ENCODE results near the gene LSM6.

The LSM6 gene

DNA sequence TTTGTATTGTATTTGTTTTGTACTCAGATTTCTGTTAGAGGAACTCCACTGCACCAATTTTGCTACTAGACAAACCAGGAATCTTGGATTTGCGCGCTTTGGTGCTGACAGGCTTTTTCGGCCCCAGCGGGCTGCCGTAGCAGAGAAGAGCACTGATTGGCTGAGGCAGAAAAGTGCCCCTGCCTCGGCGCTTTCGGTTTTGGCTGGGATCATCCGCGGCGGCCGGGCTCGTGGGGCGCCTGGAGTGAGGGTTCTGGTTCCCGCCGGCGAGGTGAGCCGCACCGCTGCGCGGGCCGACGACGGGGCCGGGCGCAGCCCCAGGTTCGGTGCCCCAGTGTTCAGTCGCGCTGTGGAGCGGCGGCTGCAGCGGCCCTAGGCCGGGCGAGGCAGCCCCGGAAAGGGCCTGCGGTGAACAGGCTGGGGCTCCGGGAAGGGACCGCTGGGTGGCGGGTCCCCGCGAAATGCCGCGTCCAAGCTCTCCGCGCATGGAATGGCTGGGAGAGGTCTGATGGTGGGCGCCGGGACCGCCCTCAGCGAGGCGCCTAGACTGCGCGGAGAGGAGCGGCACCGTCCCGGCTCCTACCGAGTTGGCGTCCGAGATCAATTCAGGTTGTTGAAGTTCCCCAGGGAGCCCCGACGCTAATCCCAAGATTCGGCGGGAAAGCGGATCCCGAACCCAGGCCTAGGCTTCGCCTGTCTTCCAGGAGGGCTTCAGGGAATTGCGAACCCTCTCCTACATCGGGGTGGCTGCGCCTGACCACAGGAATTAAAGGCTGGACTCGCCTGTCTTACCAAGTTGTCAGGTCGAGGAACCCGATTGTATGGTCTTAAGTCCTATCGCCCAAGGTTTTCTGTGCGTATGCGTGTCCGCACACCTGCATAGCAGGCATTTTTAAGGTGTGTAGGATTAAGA lies at the start of gene LSM6:
Gene LSM6, plus strand, starts transcription at position 178 of the 913 bp plus-strand sequence. CDS start 7,204 bp downstream, outside the sequence.
- ATAC-seq, result peak; percentile 95
- peak; percentile 22; the same call in 1 of the 2 replicates for TF ChIP-seq ZFP3 (CRISPR knock-in tag; IDR thresholded peaks at IDR 0.05)
- TF ChIP-seq ZFP30 (CRISPR knock-in tag; IDR thresholded peaks at IDR 0.05), result no peak

DNA sequence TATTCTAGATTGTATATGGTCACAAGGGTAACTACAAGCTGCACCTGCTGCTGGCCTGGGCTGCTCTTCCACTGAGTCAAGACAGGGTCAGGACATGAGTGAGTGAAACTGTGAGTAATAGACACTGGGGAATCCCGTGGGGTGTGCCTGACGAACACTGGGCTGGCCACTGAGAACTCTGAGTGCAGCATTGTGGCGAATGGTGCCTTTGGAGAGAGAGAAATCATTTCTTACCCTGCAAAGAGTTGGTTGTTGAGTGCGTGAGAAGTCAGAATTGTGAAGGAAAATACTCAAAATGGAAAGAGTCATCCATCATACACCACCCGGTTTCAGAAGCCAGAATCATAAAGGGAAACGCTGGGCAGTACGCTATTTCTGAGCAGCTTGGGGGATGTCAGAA lies 43.1 kb upstream of the LSM6 start:
- no peak for TF ChIP-seq ZNF70 (CRISPR knock-in tag; IDR thresholded peaks at IDR 0.05)
- TF ChIP-seq SNAI2 (CRISPR knock-in tag; IDR thresholded peaks at IDR 0.05), result no peak
- no peak for TF ChIP-seq TOX (CRISPR knock-in tag; IDR thresholded peaks at IDR 0.05; ENCODE audit: borderline replicate concordance)
- TF ChIP-seq ZFP3 (CRISPR knock-in tag; IDR thresholded peaks at IDR 0.05), result no peak
- TF ChIP-seq TCF4 (CRISPR knock-in tag; IDR thresholded peaks at IDR 0.05; ENCODE audit: borderline replicate concordance), result no peak
- TF ChIP-seq RARB (CRISPR knock-in tag; IDR thresholded peaks at IDR 0.05), result no peak
- no peak for TF ChIP-seq ZC3H10 (CRISPR knock-in tag; IDR thresholded peaks at IDR 0.05)
- no peak for TF ChIP-seq ARNTL (CRISPR knock-in tag; IDR thresholded peaks at IDR 0.05; ENCODE audit: borderline replicate concordance, low read depth)
- no peak for TF ChIP-seq OSR1 (CRISPR knock-in tag; IDR thresholded peaks at IDR 0.05)
- TF ChIP-seq ZNF565 (CRISPR knock-in tag; conservative IDR thresholded peaks at IDR 0.05; ENCODE audit: low read depth), result no peak
- TF ChIP-seq, protein P1, sequence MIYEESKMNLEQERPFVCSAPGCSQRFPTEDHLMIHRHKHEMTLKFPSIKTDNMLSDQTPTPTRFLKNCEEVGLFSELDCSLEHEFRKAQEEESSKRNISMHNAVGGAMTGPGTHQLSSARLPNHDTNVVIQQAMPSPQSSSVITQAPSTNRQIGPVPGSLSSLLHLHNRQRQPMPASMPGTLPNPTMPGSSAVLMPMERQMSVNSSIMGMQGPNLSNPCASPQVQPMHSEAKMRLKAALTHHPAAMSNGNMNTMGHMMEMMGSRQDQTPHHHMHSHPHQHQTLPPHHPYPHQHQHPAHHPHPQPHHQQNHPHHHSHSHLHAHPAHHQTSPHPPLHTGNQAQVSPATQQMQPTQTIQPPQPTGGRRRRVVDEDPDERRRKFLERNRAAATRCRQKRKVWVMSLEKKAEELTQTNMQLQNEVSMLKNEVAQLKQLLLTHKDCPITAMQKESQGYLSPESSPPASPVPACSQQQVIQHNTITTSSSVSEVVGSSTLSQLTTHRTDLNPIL (CRISPR knock-in tag; IDR thresholded peaks at IDR 0.05; ENCODE audit: low read depth), result no peak
- TF ChIP-seq, protein P2, sequence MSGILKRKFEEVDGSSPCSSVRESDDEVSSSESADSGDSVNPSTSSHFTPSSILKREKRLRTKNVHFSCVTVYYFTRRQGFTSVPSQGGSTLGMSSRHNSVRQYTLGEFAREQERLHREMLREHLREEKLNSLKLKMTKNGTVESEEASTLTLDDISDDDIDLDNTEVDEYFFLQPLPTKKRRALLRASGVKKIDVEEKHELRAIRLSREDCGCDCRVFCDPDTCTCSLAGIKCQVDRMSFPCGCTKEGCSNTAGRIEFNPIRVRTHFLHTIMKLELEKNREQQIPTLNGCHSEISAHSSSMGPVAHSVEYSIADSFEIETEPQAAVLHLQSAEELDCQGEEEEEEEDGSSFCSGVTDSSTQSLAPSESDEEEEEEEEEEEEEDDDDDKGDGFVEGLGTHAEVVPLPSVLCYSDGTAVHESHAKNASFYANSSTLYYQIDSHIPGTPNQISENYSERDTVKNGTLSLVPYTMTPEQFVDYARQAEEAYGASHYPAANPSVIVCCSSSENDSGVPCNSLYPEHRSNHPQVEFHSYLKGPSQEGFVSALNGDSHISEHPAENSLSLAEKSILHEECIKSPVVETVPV (CRISPR knock-in tag; IDR thresholded peaks at IDR 0.05), result no peak
- no peak for TF ChIP-seq ESRRG (CRISPR knock-in tag; IDR thresholded peaks at IDR 0.05)
- TF ChIP-seq ZFP30 (CRISPR knock-in tag; IDR thresholded peaks at IDR 0.05), result no peak
- TF ChIP-seq, protein P3, sequence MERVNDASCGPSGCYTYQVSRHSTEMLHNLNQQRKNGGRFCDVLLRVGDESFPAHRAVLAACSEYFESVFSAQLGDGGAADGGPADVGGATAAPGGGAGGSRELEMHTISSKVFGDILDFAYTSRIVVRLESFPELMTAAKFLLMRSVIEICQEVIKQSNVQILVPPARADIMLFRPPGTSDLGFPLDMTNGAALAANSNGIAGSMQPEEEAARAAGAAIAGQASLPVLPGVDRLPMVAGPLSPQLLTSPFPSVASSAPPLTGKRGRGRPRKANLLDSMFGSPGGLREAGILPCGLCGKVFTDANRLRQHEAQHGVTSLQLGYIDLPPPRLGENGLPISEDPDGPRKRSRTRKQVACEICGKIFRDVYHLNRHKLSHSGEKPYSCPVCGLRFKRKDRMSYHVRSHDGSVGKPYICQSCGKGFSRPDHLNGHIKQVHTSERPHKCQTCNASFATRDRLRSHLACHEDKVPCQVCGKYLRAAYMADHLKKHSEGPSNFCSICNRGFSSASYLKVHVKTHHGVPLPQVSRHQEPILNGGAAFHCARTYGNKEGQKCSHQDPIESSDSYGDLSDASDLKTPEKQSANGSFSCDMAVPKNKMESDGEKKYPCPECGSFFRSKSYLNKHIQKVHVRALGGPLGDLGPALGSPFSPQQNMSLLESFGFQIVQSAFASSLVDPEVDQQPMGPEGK (CRISPR knock-in tag; IDR thresholded peaks at IDR 0.05; ENCODE audit: borderline replicate concordance), result no peak
- no peak for TF ChIP-seq CSDC2 (CRISPR knock-in tag; IDR thresholded peaks at IDR 0.05)
- TF ChIP-seq, protein P4, sequence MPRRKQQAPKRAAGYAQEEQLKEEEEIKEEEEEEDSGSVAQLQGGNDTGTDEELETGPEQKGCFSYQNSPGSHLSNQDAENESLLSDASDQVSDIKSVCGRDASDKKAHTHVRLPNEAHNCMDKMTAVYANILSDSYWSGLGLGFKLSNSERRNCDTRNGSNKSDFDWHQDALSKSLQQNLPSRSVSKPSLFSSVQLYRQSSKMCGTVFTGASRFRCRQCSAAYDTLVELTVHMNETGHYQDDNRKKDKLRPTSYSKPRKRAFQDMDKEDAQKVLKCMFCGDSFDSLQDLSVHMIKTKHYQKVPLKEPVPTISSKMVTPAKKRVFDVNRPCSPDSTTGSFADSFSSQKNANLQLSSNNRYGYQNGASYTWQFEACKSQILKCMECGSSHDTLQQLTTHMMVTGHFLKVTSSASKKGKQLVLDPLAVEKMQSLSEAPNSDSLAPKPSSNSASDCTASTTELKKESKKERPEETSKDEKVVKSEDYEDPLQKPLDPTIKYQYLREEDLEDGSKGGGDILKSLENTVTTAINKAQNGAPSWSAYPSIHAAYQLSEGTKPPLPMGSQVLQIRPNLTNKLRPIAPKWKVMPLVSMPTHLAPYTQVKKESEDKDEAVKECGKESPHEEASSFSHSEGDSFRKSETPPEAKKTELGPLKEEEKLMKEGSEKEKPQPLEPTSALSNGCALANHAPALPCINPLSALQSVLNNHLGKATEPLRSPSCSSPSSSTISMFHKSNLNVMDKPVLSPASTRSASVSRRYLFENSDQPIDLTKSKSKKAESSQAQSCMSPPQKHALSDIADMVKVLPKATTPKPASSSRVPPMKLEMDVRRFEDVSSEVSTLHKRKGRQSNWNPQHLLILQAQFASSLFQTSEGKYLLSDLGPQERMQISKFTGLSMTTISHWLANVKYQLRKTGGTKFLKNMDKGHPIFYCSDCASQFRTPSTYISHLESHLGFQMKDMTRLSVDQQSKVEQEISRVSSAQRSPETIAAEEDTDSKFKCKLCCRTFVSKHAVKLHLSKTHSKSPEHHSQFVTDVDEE (CRISPR knock-in tag; IDR thresholded peaks at IDR 0.05), result no peak
- ATAC-seq, result no peak

DNA sequence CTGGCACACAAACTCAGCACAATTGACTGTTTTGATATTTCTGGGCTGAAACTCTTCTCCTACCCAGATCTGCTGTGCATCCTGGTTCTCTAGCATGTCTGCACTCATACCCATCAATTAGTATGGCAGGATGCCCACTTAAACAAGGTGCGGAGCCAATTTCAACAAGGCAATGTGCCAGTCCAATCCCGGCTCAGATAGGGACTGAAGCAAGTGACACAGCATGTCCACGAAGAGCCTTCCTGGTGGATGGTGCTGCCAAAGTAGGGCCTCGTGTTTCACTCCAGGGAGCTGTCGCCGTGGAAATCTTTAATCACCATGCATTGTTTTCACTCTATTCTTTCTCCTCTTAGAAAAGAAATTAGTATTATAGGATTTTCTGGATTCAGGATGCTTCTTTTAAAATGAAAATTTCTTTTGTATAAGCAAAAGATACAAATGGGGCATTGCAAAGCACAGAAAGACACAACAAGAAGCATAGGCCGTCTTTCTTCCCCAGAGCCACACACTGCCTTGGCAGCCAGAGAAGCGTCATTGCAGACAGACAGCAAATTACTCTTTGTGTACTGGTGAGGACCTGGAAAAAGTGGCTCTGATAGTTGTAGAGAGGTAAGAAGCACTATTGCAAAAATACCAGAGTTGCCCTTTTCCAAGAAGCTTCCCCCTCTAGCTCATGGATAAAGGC lies 40.6 kb upstream of the LSM6 start:
- TF ChIP-seq, protein P4 (CRISPR knock-in tag; IDR thresholded peaks at IDR 0.05), result 0 out of 2 replicates have a peak, but pooled peaks have one; percentile 30
- no peak for TF ChIP-seq ZC3H10 (CRISPR knock-in tag; IDR thresholded peaks at IDR 0.05)
- 0 out of 2 replicates have a peak, but pooled peaks have one; percentile 55 for TF ChIP-seq ISL1 (CRISPR knock-in tag; IDR thresholded peaks at IDR 0.05)
- peak; percentile 67; the same call in 2 of the 3 replicates for ATAC-seq
